HG02763 (cell line): Measurements from ENCODE around the gene EPN1.
"Not testable (repeated sequence)": the region's sequence is repeated elsewhere in the genome, so short reads cannot be mapped to it uniquely, and the experiment has no call there.

Experiments
- ATAC-seq: cut with Tn5 transposase; IDR thresholded peaks from one replicate; pipeline ENCODE4 v1.9.1; 2021; ENCODE audit warnings: mild to moderate bottlenecking, moderate library complexity; ENCODE audit not compliant: unreplicated experiment

Gene EPN1

DNA sequence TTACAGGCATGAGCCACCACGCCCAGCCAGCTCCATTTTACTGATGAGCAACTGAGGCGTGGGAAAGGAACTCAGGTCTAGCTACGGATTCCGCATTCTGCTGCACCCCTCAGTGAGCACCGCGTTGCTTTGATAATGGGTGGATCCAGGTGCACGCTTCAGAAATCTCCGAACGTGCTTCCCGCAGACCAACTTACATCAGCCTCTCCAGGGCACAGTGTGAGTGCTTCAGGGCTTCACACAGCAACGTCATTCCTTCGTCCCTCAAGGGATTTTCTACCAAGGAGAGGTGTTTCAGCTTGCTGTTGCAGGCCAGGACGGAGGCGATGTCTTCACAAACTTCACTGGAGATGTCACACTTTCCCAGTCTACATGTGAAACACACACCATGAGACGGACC is 41.5 kb downstream of the EPN1 start:
- ATAC-seq = no peak

DNA sequence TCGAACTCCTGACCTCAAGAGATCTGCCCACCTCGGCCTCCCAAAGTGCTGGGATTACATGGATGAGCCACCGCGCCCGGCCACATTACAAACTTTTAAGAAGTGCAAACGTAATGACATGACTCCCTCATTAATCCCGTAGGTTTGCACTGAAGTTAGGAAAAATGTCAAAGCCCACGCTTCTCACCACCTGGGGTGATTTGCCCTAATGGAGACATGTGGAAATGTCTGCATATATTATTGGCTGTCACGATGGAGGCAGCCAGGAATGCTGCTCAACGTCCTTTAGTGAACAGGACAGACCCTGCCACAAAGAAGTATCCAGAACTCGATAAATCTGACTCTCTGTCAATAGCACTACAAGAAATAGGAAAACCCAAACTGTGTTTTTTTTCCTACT is 42.2 kb downstream of the EPN1 start:
- ATAC-seq = no peak

DNA sequence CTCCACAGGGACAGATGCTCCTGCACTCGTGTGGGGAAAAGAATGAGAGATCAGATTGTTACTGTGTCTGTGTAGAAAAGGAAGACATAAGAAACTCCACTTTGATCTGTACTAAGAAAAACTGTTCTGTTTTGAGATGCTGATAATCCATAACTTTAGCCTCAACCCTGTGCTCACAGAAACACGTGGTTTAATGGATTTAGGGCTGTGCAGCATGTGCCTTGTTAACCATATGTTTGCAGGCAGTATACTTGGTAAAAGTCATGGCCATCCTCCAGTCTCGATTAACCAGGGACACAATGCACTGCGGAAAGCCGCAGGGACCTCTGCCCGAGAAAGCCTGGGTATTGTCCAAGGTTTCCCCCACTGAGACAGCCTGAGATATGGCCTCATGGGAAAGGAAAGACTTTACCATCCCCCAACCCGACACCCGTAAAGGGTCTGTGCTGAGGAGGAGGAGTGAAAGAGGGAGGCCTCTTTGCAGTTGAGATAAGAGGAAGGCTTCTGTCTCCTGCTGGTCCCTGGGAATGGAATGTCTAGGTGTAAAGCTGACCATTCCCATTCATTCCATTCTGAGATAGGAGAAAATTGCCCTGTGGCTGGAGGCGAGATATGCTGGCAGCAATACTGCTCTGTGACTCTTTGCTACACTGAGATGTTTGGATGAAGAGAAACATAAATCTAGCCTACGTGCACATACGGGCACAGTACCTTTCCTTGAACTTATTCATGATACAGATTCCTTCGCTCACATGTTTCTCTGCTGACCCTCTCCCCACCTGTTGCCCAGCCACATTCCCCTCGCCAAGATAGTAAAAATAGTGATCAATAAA is 43.1 kb downstream of the EPN1 start:
- ATAC-seq = not testable (repeated sequence)

DNA sequence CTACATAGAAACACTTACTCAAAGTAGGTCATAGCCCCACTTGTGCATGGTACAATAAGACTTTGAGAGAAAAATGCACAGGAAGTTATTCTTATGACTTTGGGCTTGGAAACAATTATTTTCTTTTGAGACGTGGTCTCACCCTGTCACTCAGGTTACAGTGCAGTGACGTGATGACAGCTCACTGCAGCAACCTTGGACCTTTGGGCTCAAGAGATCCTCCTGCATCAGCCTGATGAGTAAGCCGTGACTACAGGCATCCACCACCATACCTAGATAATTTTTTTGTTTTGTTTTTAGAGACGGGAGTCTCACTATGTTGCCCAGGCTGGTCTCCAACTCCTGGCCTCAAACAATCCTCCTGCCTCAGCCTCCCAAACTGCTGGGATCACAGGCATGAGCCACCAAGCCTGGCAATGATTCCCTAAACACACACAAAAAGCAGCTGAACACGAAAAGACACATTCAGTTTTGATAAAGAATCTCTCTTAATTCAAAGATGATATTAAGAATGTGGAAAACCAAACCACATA is 45.3 kb downstream of the EPN1 start:
- no peak for ATAC-seq

DNA sequence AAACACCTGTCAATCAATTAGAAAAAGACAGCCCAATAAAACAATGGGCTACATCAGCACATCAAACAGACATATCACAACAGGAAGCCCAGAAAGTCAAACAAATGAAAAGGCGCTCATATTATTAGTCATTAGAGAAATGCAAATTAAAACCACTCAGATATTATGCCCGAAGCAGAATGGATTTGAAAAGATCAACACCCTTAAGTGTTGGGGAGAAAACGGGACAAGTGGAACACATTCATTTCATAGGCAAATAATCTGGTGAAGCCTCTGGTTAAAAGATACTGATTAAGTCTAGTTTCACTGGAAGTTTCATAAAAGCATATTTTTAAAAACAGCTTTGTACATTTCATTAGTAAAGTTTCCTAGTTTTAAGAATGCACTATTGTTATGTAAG is 45.8 kb downstream of the EPN1 start:
- ATAC-seq = no peak

DNA sequence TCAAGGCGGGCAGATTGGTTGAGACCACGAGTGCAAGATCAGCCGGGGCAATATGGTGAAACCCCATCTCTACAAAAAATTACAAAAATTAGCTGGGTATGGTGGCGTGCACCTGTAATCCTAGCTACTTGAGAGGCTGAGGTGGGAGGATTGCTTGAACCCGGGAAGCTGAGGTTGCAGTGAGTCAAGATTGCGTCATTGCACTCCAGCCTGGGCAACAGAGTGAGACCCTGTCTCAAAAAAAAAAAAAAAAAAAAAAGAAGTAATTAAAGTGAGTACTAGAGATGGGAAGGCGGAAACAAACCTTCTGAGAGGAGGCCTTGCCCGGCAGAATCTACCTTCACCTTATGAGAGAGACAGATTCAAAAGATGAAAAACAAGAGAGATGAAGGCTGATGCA is 48.5 kb downstream of the EPN1 start:
- ATAC-seq = no peak

DNA sequence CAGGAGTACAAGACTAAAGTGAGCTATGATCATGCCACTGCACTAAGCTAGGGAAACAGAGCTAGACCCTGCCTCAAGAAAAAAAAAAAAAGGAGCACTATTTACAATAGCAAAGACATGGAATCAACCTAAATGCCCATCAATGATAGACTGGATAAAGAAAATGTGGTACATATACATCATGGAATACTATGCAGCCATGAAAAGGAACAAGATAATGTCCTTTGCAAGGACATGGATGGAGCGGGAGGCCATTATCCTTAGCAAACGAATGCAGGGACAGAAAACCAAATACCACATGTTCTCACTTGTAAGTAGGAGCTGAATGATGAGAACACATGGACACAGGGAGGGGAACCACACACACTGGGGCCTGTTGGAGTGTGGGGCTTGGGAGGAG is 55.4 kb downstream of the EPN1 start:
- ATAC-seq = not testable (repeated sequence)

DNA sequence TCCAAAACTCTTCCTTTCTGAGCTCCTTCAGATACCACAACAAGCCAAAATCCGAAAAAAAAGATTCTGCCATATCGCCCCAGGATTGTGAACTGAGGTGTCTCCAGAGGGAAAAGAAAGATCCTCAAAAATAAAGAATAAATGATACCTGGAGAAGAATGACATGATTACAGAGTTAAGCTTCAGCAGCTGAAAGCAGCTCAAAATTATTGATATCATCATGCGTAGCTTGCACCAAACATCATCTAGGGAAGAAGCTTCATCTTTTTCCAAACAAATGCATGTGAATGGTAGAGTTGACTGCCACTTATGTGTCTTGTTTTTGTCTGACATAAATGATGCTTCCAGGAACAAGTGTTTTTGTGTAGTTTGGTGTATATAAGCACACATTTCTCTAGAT is 63.3 kb downstream of the EPN1 start, which contains the start of gene NLRP9:
Gene NLRP9, minus strand, starts transcription at position 101 of the 400 bp plus-strand sequence. Its CDS starts 28 bp downstream, at position 73.
- ATAC-seq = no peak

DNA sequence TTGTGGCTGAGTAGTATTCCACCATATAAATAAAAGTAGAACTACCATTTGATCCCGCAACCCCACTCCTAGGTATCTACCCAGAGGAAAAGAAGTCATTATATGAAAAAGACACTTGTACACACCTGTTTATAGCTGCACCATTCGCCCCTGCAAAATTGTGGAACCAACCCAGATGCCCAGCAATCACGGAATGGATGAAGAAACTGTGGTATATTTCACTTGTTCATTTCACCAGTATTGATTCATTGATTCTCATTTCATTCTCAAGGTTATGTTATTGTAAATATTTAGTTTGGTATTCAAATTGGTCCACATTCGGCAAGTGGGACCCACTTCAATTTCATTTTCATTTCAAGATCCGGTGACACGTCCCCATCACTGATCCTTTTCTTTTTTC is 75.7 kb downstream of the EPN1 start:
- ATAC-seq = no peak

DNA sequence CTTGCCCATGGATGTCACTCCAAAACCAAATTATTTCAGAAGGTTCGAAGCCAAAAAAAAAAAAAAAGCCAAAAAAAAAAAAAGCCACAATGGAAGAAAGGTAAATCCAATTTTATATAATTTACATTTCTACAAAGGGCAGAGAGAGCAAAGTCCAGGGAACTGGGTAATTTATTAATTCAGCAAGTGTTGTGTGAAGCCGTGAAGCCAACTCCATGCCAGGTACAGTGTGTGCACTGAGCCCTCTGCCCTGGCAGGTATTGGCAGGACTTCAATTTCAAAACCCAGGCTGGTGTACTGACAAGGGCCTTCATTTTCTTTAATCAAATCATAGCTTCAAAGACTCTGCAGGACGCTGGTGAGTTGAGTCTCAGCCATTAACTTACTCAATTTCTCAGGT is 78.4 kb downstream of the EPN1 start:
- no peak for ATAC-seq

DNA sequence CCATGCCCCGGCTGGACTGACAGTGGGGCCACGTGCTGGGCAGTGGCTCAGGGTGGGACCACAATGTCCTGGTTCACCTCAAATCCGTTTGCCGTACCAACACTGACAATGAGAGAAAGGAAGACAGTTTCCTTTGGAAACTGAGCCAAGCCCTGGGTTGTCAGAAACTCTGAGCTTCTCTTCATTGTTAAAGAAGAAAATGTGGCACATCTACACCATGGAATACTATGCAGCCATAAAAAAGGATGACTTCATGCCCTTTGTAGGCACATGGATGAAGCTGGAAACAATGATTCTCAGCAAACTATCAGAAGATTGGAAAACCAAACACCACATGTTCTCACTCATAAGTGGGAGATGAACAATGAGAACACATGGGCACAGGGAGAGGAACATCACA is 81.8 kb downstream of the EPN1 start:
- not testable (repeated sequence) for ATAC-seq

DNA sequence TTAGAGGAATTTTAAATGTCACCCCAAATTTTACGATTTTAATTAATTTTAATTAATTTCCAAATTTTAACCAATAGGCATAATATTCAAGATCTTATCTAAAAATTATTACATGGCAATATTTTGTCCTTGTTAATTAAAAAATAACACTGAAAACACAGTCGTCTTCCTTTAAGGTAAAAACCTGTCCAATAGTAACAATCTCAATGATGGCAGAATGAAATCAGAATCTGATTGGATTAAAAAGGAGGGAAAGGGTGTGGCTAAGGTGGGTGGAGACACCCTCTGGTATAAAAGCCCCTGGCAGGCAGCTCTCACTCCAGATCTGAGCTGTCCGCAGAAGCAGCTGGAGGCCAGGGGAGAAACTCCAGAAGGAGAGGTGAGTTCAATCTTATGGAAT is 83.8 kb downstream of the EPN1 start, which contains the start of gene RFPL4A:
Gene RFPL4A, plus strand, starts transcription at position 301 of the 400 bp plus-strand sequence. CDS start 2,704 bp downstream, outside the sequence.
- not testable (repeated sequence) for ATAC-seq
